Measurements from ENCODE around the gene MACROD1.

MACROD1 gene

GRCh38 chr11:64092111-64092760 is 73.7 kb downstream of the MACROD1 start:
- H3K4me3 ChIP-seq (replicated peaks; ENCODE audit: low read depth, low read length): no peak overlapping the region
- DNase-seq (ENCODE audit: extremely low read depth, low read depth): no peak
- TF ChIP-seq CTCF (IDR thresholded peaks at IDR 0.05; ENCODE audit: low read depth, low read length, missing control alignments): no peak

- no peak for DNase-seq (ENCODE audit: extremely low read depth, low read depth)
- TF ChIP-seq CTCF (IDR thresholded peaks at IDR 0.05; ENCODE audit: low read depth, low read length, missing control alignments): no peak
- no peak overlapping the region for H3K4me3 ChIP-seq (replicated peaks; ENCODE audit: low read depth, low read length)
Measured at GRCh38 chr11:64090806-64091516, 75.0 kb downstream of the MACROD1 start.

GRCh38 chr11:64089915-64090805 is 75.8 kb downstream of the MACROD1 start:
- no peak overlapping the region for H3K4me3 ChIP-seq (replicated peaks; ENCODE audit: low read depth, low read length)
- TF ChIP-seq CTCF (IDR thresholded peaks at IDR 0.05; ENCODE audit: low read depth, low read length, missing control alignments): no peak
- DNase-seq (ENCODE audit: extremely low read depth, low read depth): no peak

GRCh38 chr11:64089493-64089892 is 76.4 kb downstream of the MACROD1 start:
- H3K4me3 ChIP-seq (replicated peaks; ENCODE audit: low read depth, low read length): no peak overlapping the region
- no peak for DNase-seq (ENCODE audit: extremely low read depth, low read depth)
- TF ChIP-seq CTCF (IDR thresholded peaks at IDR 0.05; ENCODE audit: low read depth, low read length, missing control alignments): no peak

- H3K4me3 ChIP-seq (replicated peaks; ENCODE audit: low read depth, low read length): no peak overlapping the region
- no peak for DNase-seq (ENCODE audit: extremely low read depth, low read depth)
- TF ChIP-seq CTCF (IDR thresholded peaks at IDR 0.05; ENCODE audit: low read depth, low read length, missing control alignments): no peak
Measured at GRCh38 chr11:64089027-64089360, 76.9 kb downstream of the MACROD1 start.

GRCh38 chr11:64088162-64089026 is 77.5 kb downstream of the MACROD1 start:
- H3K4me3 ChIP-seq (replicated peaks; ENCODE audit: low read depth, low read length): no peak overlapping the region
- TF ChIP-seq CTCF (IDR thresholded peaks at IDR 0.05; ENCODE audit: low read depth, low read length, missing control alignments): peak; percentile 32

More at GRCh38 chr11:64088162-64089026, 77.5 kb downstream of the MACROD1 start:
- DNase-seq (ENCODE audit: extremely low read depth, low read depth): no peak
